Measurements from ENCODE around the gene SEM1. TPM values are rescaled to one million over a fixed set of nuclear protein-coding genes. Genes with fewer than 3 reads are reported as not detected.
A peak's percentile ranks its signal among the peaks of the same experiment; 100 is the strongest.

The SEM1 gene
- total RNA-seq, 1 donor from 2014 or later: 73.5 TPM

DNA sequence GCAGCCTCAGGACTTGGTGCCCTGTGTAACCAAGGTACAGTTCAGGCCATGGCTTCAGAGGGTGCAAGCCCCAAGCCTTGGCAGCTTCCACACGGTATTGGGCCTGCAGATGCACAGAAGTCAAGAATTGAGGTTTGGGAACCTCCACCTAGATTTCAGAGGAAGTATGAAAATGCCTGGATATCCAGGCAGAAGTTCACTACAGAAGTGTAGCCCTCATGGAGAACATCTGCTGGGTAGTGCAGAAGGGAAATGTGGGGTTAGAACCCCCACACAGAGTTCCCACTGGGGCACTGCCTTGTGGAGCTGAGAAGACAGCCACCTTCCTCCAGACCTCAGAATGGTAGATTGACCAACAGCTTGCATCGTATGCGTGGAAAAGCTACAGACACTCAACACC, 3.4 kb upstream of the SEM1 start:
- Mint-ChIP-seq H3K27ac (no peak overlapping the region), H3K27me3 (ENCODE audit: low read depth) (peaks cover 4% of the 10 kb centered on the region), H3K4me1 (peaks cover 10% of the 10 kb centered on the region), H3K36me3 (peaks cover 11% of the 10 kb centered on the region), H3K4me3 (no peak overlapping the region), H3K9me3 (peaks cover 38% of the 10 kb centered on the region)
- DNase-seq (ENCODE audit: low spot score in 2 of 2, unreplicated experiment in 2 of 2): no peak
- TF ChIP-seq, protein P1, sequence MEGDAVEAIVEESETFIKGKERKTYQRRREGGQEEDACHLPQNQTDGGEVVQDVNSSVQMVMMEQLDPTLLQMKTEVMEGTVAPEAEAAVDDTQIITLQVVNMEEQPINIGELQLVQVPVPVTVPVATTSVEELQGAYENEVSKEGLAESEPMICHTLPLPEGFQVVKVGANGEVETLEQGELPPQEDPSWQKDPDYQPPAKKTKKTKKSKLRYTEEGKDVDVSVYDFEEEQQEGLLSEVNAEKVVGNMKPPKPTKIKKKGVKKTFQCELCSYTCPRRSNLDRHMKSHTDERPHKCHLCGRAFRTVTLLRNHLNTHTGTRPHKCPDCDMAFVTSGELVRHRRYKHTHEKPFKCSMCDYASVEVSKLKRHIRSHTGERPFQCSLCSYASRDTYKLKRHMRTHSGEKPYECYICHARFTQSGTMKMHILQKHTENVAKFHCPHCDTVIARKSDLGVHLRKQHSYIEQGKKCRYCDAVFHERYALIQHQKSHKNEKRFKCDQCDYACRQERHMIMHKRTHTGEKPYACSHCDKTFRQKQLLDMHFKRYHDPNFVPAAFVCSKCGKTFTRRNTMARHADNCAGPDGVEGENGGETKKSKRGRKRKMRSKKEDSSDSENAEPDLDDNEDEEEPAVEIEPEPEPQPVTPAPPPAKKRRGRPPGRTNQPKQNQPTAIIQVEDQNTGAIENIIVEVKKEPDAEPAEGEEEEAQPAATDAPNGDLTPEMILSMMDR (IDR thresholded peaks at IDR 0.05; ENCODE audit: unreplicated experiment): no peak

DNA sequence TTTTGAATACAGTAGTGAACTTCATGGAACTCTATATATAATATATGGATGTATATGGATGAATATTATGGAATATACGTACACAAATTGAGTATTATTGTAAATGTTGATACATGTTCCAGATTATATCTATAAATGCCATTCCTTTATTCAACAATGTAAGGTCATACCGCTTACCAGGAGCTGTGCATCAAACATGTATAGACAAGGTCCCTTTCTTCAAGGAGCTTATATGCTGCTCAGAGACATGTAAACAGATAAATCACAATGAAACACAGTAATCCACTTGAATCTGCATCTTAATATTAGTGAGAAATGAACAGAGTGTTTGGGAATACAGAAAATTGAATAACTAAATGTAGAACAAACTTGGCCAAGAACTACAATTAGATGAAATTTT, 898 bp upstream of the SEM1 start:
- Mint-ChIP-seq H3K36me3 (peaks cover 18% of the 10 kb centered on the region), H3K4me3 (no peak overlapping the region), H3K4me1 (peaks cover 19% of the 10 kb centered on the region), H3K27me3 (ENCODE audit: low read depth) (peaks cover 1% of the 10 kb centered on the region), H3K27ac (no peak overlapping the region), H3K9me3 (peaks cover 29% of the 10 kb centered on the region)
- TF ChIP-seq, protein P1 (IDR thresholded peaks at IDR 0.05; ENCODE audit: unreplicated experiment): no peak
- no peak for DNase-seq (ENCODE audit: low spot score in 2 of 2, unreplicated experiment in 2 of 2)

DNA sequence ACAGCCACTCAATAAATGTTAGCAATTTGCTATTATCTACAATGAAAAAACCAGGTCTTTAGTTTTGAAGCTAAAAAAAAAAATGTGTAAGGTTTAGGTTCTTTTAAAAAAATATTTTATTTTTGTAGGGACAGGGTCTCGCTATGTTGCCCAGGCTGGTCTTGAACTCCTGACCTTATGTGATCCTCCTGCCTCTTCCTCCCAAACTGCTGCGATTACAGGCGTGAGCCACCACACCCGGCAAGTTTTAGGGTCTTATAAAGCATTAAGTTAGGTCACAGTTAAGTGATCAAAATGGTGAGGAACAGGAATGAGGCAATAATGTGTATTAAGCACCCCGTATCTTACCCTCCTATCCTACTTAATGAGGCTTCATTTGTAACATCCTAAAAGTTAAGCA, 774 bp downstream of the SEM1 start:
- H3K27ac Mint-ChIP-seq: peak overlapping the region; percentile 99
- H3K4me1 Mint-ChIP-seq: peaks cover 19% of the 10 kb centered on the region
- TF ChIP-seq, protein P1 (IDR thresholded peaks at IDR 0.05; ENCODE audit: unreplicated experiment): no peak
- peaks cover 14% of the 10 kb centered on the region for H3K36me3 Mint-ChIP-seq
- no peak for DNase-seq (ENCODE audit: low spot score in 2 of 2, unreplicated experiment in 2 of 2)
- H3K9me3 Mint-ChIP-seq: peaks cover 23% of the 10 kb centered on the region
- H3K27me3 Mint-ChIP-seq (ENCODE audit: low read depth): no peaks in the 10 kb centered on the region
- peak overlapping the region; percentile 93 for H3K4me3 Mint-ChIP-seq

DNA sequence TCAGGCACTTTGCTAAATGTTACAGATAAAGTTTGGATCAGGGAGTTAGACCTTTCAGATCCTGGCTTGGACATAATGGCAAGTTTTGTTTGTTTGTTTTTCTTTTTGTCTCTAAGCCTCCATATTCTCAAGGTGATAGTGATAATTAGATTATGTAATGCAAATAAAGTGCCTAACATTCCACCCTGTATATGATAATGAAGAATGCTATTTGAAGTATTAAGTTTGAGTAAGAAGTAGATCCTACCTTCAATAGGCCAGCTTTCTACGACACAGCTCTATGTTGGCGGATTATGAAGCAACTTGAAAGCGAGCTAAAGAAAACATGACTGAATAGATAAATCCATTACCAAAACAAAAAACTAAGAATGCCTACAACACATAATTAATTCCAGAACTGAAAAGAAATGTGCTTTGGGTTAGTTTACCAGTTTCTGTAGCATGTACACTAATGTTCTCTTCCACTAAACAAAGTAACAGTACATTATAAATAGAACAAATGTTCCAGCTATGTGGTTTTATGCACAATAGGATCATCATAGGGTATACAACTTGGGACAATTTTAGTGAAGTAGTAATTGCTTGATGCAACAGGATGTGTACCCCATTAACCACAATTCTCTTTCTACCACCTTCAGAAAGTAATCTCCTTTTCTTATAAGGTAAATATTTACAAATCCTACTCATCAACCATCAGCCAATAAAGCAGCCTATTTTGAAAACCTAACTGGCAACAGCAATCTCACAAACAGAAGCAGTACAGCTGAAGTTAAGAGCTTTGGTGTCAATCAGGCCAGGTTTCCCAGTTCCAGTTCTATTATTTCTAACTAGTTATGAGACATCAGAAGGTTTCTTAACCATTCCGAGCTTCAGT, 1.5 kb downstream of the SEM1 start:
- Mint-ChIP-seq H3K4me3 (peak overlapping the region; percentile 93), H3K36me3 (peaks cover 14% of the 10 kb centered on the region), H3K27ac (peak overlapping the region; percentile 61), H3K9me3 (peaks cover 17% of the 10 kb centered on the region), H3K27me3 (ENCODE audit: low read depth) (no peaks in the 10 kb centered on the region), H3K4me1 (peaks cover 19% of the 10 kb centered on the region)
- DNase-seq (ENCODE audit: low spot score in 2 of 2, unreplicated experiment in 2 of 2): no peak
- TF ChIP-seq, protein P1 (IDR thresholded peaks at IDR 0.05; ENCODE audit: unreplicated experiment): no peak

DNA sequence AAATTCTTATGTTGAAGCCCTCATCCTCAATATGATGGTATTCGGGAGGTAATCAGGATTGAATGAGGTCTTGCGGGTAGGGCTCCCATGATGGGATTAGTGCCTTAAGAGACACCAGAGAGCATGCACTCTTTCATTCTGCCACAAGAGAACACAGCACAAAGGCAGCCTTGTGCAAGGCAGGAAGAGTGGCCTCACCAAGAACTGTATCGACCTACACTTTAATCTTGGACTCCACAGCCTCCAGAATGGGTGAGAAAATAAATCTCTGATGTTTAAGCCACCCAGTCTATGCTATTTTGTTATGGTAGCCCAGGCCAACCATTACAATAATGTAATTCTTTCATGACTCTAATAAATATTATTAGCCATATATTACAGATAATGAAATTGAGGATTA, 8.4 kb downstream of the SEM1 start:
- TF ChIP-seq, protein P1 (IDR thresholded peaks at IDR 0.05; ENCODE audit: unreplicated experiment): no peak
- Mint-ChIP-seq H3K4me3 (no peak overlapping the region), H3K9me3 (peaks cover 6% of the 10 kb centered on the region), H3K4me1 (peaks cover 13% of the 10 kb centered on the region), H3K36me3 (peaks cover 9% of the 10 kb centered on the region), H3K27me3 (ENCODE audit: low read depth) (no peaks in the 10 kb centered on the region), H3K27ac (no peak overlapping the region)
- no peak for DNase-seq (ENCODE audit: low spot score in 2 of 2, unreplicated experiment in 2 of 2)
